GM13977 (cell line): ENCODE results near the gene KHSRP.

Experiments
- DNase-seq: peaks from one replicate; pipeline ENCODE4 v3.0.0; 2012; ENCODE audit warnings: low spot score
- CTCF ChIP-seq: IDR thresholded peaks from 2 replicates; pipeline ENCODE4 v1.5.1; 2012; ENCODE audit warnings: mild to moderate bottlenecking, control low read depth; ENCODE audit not compliant: insufficient read depth; ENCODE audit errors: extremely low read depth, missing control alignments
- in situ Hi-C: fragments of 300-500 bp; cut with MboI; formaldehyde crosslinking; loops from one replicate; pipeline ENCODE4 v1.12.0; 2022; ENCODE audit warnings: low sequenced_read_pairs, low pct_unique_long_range_greater_than_20kb, mixed read lengths, inconsistent platforms; ENCODE audit not compliant: unreplicated experiment

The KHSRP gene, protein sequence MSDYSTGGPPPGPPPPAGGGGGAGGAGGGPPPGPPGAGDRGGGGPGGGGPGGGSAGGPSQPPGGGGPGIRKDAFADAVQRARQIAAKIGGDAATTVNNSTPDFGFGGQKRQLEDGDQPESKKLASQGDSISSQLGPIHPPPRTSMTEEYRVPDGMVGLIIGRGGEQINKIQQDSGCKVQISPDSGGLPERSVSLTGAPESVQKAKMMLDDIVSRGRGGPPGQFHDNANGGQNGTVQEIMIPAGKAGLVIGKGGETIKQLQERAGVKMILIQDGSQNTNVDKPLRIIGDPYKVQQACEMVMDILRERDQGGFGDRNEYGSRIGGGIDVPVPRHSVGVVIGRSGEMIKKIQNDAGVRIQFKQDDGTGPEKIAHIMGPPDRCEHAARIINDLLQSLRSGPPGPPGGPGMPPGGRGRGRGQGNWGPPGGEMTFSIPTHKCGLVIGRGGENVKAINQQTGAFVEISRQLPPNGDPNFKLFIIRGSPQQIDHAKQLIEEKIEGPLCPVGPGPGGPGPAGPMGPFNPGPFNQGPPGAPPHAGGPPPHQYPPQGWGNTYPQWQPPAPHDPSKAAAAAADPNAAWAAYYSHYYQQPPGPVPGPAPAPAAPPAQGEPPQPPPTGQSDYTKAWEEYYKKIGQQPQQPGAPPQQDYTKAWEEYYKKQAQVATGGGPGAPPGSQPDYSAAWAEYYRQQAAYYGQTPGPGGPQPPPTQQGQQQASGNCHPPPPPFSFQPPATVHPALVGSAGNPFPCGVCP

GRCh38 chr19:6424195-6424938 is at the start of gene KHSRP:
Gene KHSRP, minus strand, starts transcription at chr19:6424811. Its CDS starts 110 bp downstream, at chr19:6424701.
- in situ Hi-C loops = no loop called here
- TF ChIP-seq CTCF = no peak
- peak; percentile 60 for DNase-seq

DNA sequence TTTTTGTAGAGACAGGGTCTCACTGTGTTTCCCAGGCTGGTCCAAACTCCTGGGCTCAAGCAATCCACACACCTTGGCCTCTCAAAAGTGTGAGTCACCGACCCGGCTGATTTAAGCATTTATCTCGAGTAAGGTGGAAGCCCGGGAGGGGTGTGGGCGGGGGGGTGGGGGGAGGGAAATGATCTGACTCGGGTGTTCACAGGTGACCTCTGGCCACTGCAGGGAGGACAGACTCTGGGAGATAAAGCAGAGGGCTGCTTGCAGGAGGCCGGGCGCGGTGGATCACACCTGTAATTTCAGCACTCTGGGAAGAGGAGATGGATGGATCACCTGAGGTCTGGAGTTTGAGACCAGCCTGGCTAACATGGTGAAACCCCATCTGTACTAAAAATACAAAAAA is 49.0 kb upstream of the KHSRP start:
- in situ Hi-C loops = no loop called here
- no peak for TF ChIP-seq CTCF
- no peak for DNase-seq

DNA sequence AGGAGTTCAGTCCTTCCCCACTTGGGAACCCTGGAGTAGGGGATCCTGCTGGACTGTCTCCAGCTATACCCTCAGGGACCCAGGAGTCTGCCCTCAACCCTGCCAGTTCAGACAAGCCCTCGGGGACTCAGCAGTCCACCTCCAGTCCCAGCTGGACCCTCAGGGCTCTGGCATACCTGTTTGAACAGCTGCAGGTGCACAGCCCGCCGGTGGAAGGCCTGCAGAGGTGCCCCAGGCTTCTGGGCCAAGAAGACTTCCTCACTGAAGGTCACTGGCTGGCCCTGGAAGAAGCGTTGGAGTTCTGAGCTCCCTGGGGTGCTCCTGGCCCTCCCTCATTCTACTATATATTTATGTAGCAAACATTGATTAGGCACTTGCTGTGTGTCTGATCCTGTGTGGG is 48.1 kb upstream of the KHSRP start:
- DNase-seq = no peak
- in situ Hi-C loops = no loop called here
- TF ChIP-seq CTCF = no peak

DNA sequence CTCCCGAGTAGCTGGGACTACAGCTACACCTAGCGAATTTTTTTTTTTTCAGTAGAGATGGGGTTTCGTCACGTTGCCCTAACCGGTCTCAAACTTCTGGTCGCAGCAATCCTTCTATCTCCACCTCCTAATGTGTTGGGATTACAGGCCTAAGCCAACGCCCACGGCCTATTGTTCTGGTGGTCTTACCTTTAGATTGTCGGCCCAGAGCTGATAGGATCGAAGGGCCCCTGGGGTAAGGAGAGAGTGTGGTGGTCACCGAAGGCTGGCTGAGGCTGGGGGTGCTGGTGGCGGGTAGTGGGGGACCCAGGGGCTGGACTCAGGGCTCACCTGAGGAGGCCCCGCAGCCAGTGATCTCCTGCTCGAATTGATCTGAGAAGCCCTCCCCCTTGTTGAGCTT is 46.5 kb upstream of the KHSRP start:
- in situ Hi-C loops = no loop called here
- no peak for TF ChIP-seq CTCF

GRCh38 chr19:6470173-6470572 is 45.6 kb upstream of the KHSRP start:
- DNase-seq = no peak
- no peak for TF ChIP-seq CTCF
- in situ Hi-C loops = no loop called here

More for the DNA sequence above, 46.5 kb upstream of the KHSRP start:
- DNase-seq = no peak

DNA sequence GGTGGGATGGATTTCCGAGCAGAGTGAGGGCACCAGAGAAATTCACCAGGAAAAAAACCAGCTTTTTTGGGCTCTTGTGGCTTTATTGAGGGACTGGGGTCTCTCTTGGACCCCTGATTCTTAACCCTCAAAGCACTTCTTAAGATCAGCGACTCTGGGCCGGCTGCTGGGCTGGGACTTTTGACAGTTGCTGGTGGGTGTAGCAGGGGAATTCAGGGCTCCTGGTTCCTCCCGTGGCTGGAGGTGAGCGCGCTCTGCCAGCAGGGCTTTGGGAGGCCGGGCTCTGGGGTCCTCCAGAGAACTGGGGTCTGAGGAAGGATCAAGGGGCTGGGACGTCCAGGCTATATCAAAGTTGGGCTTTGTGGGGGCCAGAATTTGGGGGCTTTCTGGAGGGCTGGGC is 42.8 kb upstream of the KHSRP start:
- TF ChIP-seq CTCF = no peak
- no peak for DNase-seq
- in situ Hi-C loops = no loop called here
